SK-N-SH treated with all-trans-retinoic acid at 6 μM for 48 hours (cell line): ENCODE results near the gene OPN1SW.
A peak's percentile ranks its signal among the peaks of the same experiment; 100 is the strongest.

ENCODE experiments used
- ATAC-seq: fragments of 200-7000 bp; cut with Tn5 transposase; 3 replicates; pipeline ENCODE4 v1.9.1; 2020; ENCODE audit warnings: mild to moderate bottlenecking, moderate library complexity
- BACH2 ChIP-seq: fragments of 250-450 bp; sonication (Bioruptor Pico); IDR thresholded peaks from 2 replicates; pipeline ENCODE4 v1.9.0; 2021; ENCODE audit warnings: mild to moderate bottlenecking, borderline replicate concordance
- CSRNP3 ChIP-seq: fragments of 250-450 bp; sonication (Bioruptor Pico); IDR thresholded peaks from 2 replicates; pipeline ENCODE4 v1.5.1; 2021; ENCODE audit warnings: mild to moderate bottlenecking, moderate library complexity
- ESRRG ChIP-seq: fragments of 250-450 bp; sonication (Bioruptor Pico); IDR thresholded peaks from 2 replicates; pipeline ENCODE4 v1.6.1; 2021; ENCODE audit warnings: mild to moderate bottlenecking
- GLIS3 ChIP-seq: fragments of 250-450 bp; sonication (Bioruptor Pico); IDR thresholded peaks from 2 replicates; pipeline ENCODE4 v1.5.0; 2020; ENCODE audit warnings: mild to moderate bottlenecking, moderate library complexity
- ISL1 ChIP-seq: fragments of 250-450 bp; sonication (Bioruptor Pico); IDR thresholded peaks from 2 replicates; pipeline ENCODE4 v2.1.2; 2022; ENCODE audit warnings: mild to moderate bottlenecking, moderate library complexity
- OSR1 ChIP-seq: fragments of 250-450 bp; sonication (Bioruptor Pico); IDR thresholded peaks from 2 replicates; pipeline ENCODE4 v1.8.0; 2022; ENCODE audit warnings: moderate library complexity, mild to moderate bottlenecking, inconsistent platforms
- PATZ1 ChIP-seq: fragments of 250-450 bp; sonication (Bioruptor Pico); IDR thresholded peaks from 2 replicates; pipeline ENCODE4 v1.8.0; 2020; ENCODE audit warnings: mild to moderate bottlenecking, moderate library complexity, borderline replicate concordance
- POU6F1 ChIP-seq: fragments of 250-450 bp; sonication (Bioruptor Pico); IDR thresholded peaks from 2 replicates; pipeline ENCODE4 v1.8.0; 2021; ENCODE audit warnings: low read depth, mild to moderate bottlenecking, moderate library complexity, borderline replicate concordance
- PPARA ChIP-seq: fragments of 250-450 bp; sonication (Bioruptor Pico); IDR thresholded peaks from 2 replicates; pipeline ENCODE4 v1.5.0; 2020; ENCODE audit warnings: mild to moderate bottlenecking, borderline replicate concordance
- RARB ChIP-seq: fragments of 250-450 bp; sonication (Bioruptor Pico); IDR thresholded peaks from 2 replicates; pipeline ENCODE4 v1.8.0; 2021; ENCODE audit warnings: mild to moderate bottlenecking, moderate library complexity
- TCF4 ChIP-seq: fragments of 250-450 bp; sonication (Bioruptor Pico); IDR thresholded peaks from 2 replicates; pipeline ENCODE4 v1.8.0; 2021; ENCODE audit warnings: mild to moderate bottlenecking, moderate library complexity, borderline replicate concordance
- TSHZ2 ChIP-seq: fragments of 250-450 bp; sonication (Bioruptor Pico); IDR thresholded peaks from 2 replicates; pipeline ENCODE4 v1.5.0; 2020; ENCODE audit warnings: mild to moderate bottlenecking, moderate library complexity
- ZC3H10 ChIP-seq: fragments of 250-450 bp; sonication (Bioruptor Pico); IDR thresholded peaks from 2 replicates; pipeline ENCODE4 v1.5.1; 2021; ENCODE audit warnings: mild to moderate bottlenecking, moderate library complexity
- ZNF565 ChIP-seq: fragments of 450-650 bp; formaldehyde crosslinking; conservative IDR thresholded peaks from 2 replicates; pipeline ENCODE4 v1.5.0; 2020; ENCODE audit warnings: low read depth, mild to moderate bottlenecking, moderate library complexity
- ZNF70 ChIP-seq: fragments of 450-650 bp; formaldehyde crosslinking; IDR thresholded peaks from 2 replicates; pipeline ENCODE4 v1.5.0; 2020; ENCODE audit warnings: mild to moderate bottlenecking, moderate library complexity
- ZNF8 ChIP-seq: fragments of 450-650 bp; formaldehyde crosslinking; IDR thresholded peaks from 2 replicates; pipeline ENCODE4 v1.5.0; 2020; ENCODE audit warnings: mild to moderate bottlenecking, moderate library complexity

OPN1SW gene

GRCh38 chr7:128818694-128819093 lies 43.1 kb upstream of the OPN1SW start:
- ATAC-seq, result peak; percentile 11
- TF ChIP-seq TSHZ2 (CRISPR knock-in tag), result no peak

GRCh38 chr7:128815289-128815942 lies 39.8 kb upstream of the OPN1SW start:
- TF ChIP-seq RARB, result no peak
- no peak for TF ChIP-seq CSRNP3
- no peak for TF ChIP-seq ESRRG
- no peak for TF ChIP-seq TSHZ2 (CRISPR knock-in tag)
- TF ChIP-seq GLIS3 (CRISPR knock-in tag), result no peak
- no peak for TF ChIP-seq POU6F1 (CRISPR knock-in tag)
- TF ChIP-seq ISL1 (CRISPR knock-in tag), result no peak
- no peak for TF ChIP-seq TCF4 (CRISPR knock-in tag)
- TF ChIP-seq PATZ1 (CRISPR knock-in tag), result no peak
- no peak for TF ChIP-seq ZNF8 (CRISPR knock-in tag)
- no peak for TF ChIP-seq ZNF70 (CRISPR knock-in tag)
- no peak for TF ChIP-seq PPARA (CRISPR knock-in tag)
- no peak for TF ChIP-seq OSR1
- no peak for TF ChIP-seq BACH2 (CRISPR knock-in tag)
- no peak for ATAC-seq

GRCh38 chr7:128814499-128814898 lies 38.9 kb upstream of the OPN1SW start:
- TF ChIP-seq TCF4 (CRISPR knock-in tag) (no peak), ESRRG (no peak), ZNF565 (CRISPR knock-in tag) (no peak), GLIS3 (CRISPR knock-in tag) (no peak), ZC3H10 (CRISPR knock-in tag) (no peak), PATZ1 (CRISPR knock-in tag) (no peak), TSHZ2 (CRISPR knock-in tag) (no peak)
- no peak for ATAC-seq
